ENCODE data around the gene CD52.

The CD52 gene

GRCh38 chr1:26284597-26285347, 33.0 kb upstream of the CD52 start (continued):
- TF ChIP-seq PRDM2 (tag by site-specific recombination; IDR thresholded peaks at IDR 0.05; ENCODE audit: borderline replicate concordance) (no peak), ZNF223 (tag by site-specific recombination; IDR thresholded peaks at IDR 0.05) (no peak), HIC1 (tag by site-specific recombination; IDR thresholded peaks at IDR 0.05) (peak; percentile 70; the same call in 1 of the 2 replicates), ZNF311 (tag by site-specific recombination; IDR thresholded peaks at IDR 0.05; ENCODE audit: borderline replicate concordance) (no peak), ZNF513 (tag by site-specific recombination; IDR thresholded peaks at IDR 0.05) (no peak), ZBTB17 (tag by site-specific recombination; IDR thresholded peaks at IDR 0.05) (peak; percentile 68), PATZ1 (tag by site-specific recombination; IDR thresholded peaks at IDR 0.05) (peak; percentile 95), ZNF266 (tag by site-specific recombination; IDR thresholded peaks at IDR 0.05; ENCODE audit: low read depth) (no peak), AEBP2 (tag by site-specific recombination; IDR thresholded peaks at IDR 0.05; ENCODE audit: borderline replicate concordance) (no peak), ZNF157 (tag by site-specific recombination; IDR thresholded peaks at IDR 0.05) (no peak), ZNF423 (tag by site-specific recombination; IDR thresholded peaks at IDR 0.05) (no peak), ZBTB11 (tag by site-specific recombination; conservative IDR thresholded peaks at IDR 0.05; ENCODE audit: low read depth) (no peak), REST (tag by site-specific recombination; IDR thresholded peaks at IDR 0.05) (no peak), ZNF16 (tag by site-specific recombination; IDR thresholded peaks at IDR 0.05; ENCODE audit: low read depth) (no peak), ZNF610 (tag by site-specific recombination; IDR thresholded peaks at IDR 0.05; ENCODE audit: borderline replicate concordance) (no peak), ZNF768 (tag by site-specific recombination; IDR thresholded peaks at IDR 0.05) (no peak), ZNF621 (tag by site-specific recombination; IDR thresholded peaks at IDR 0.05) (no peak)

Data from HEK293 (cell line).